OCI-LY1 (cell line): ENCODE measurements around the gene ZC3H13.

ENCODE experiments used
- H2AFZ ChIP-seq: fragments of 200-600 bp; sonication (generic), shearing (Covaris generic); 2 replicates; pipeline ENCODE4 v1.6.0; 2014; ENCODE audit warnings: antibody characterized with exemption, mild to moderate bottlenecking, low read length
- H3F3A ChIP-seq: fragments of 200-600 bp; sonication (generic), shearing (Covaris generic); 2 replicates; pipeline ENCODE4 v1.6.0; 2014; ENCODE audit warnings: mild to moderate bottlenecking, antibody characterized with exemption, low read length, moderate library complexity; ENCODE audit not compliant: insufficient read depth
- H3K27ac ChIP-seq: fragments of 200-600 bp; sonication (generic); 2 replicates; pipeline ENCODE4 v1.5.1; 2014; ENCODE audit warnings: low read length, mixed run types, mild to moderate bottlenecking, low read depth; ENCODE audit not compliant: poor library complexity, severe bottlenecking
- H3K27me3 ChIP-seq: fragments of 200-600 bp; sonication (generic); 2 replicates; pipeline ENCODE4 v1.6.0; 2014; ENCODE audit warnings: antibody characterized with exemption, mild to moderate bottlenecking, low read length, moderate library complexity; ENCODE audit not compliant: insufficient read depth
- H3K36me3 ChIP-seq: fragments of 200-600 bp; sonication (generic); 2 replicates; pipeline ENCODE4 v1.6.1; 2014; ENCODE audit warnings: mild to moderate bottlenecking, antibody characterized with exemption, low read length, moderate library complexity, mixed read lengths; ENCODE audit not compliant: insufficient read depth
- H3K4me1 ChIP-seq: fragments of 200-600 bp; sonication (generic); 2 replicates; pipeline ENCODE4 v1.5.1; 2014; ENCODE audit warnings: mild to moderate bottlenecking, low read length, moderate library complexity; ENCODE audit not compliant: insufficient read depth, severe bottlenecking
- H3K4me2 ChIP-seq: fragments of 200-600 bp; sonication (generic), shearing (Covaris generic); 2 replicates; pipeline ENCODE4 v1.6.1; 2014; ENCODE audit warnings: low read length
- H3K4me3 ChIP-seq: fragments of 200-600 bp; sonication (generic); 2 replicates; pipeline ENCODE4 v1.5.1; 2014; ENCODE audit warnings: low read length, low read depth, mild to moderate bottlenecking, mixed read lengths; ENCODE audit not compliant: poor library complexity, severe bottlenecking
- H3K79me2 ChIP-seq: fragments of 200-600 bp; shearing (Covaris generic); 2 replicates; pipeline ENCODE4 v1.6.1; 2016; ENCODE audit warnings: mixed run types, low read length, mixed read lengths; ENCODE audit not compliant: insufficient read depth
- H3K9ac ChIP-seq: fragments of 200-600 bp; sonication (generic), shearing (Covaris generic); 2 replicates; pipeline ENCODE4 v1.6.1; 2014; ENCODE audit warnings: mild to moderate bottlenecking, low read length, mixed read lengths
- H3K9me2 ChIP-seq: fragments of 200-600 bp; sonication (generic), shearing (Covaris generic); 2 replicates; pipeline ENCODE4 v1.6.1; 2014; ENCODE audit warnings: low read depth, mild to moderate bottlenecking, low read length, mixed read lengths
- H3K9me3 ChIP-seq: fragments of 200-600 bp; shearing (Covaris generic); 2 replicates; pipeline ENCODE4 v1.6.1; 2014; ENCODE audit warnings: low read length, mixed read lengths
- H4K20me1 ChIP-seq: fragments of 200-600 bp; sonication (generic), shearing (Covaris generic); 2 replicates; pipeline ENCODE4 v1.6.0; 2016; ENCODE audit warnings: mild to moderate bottlenecking, low read length; ENCODE audit not compliant: insufficient read depth
- EZH2 ChIP-seq: fragments of 200-600 bp; sonication (generic), shearing (Covaris generic); IDR thresholded peaks from 2 replicates; pipeline ENCODE4 v1.8.0; 2017; ENCODE audit warnings: borderline replicate concordance, mixed run types, mild to moderate bottlenecking, antibody characterized with exemption, low read length, moderate library complexity, mixed read lengths
- TF ChIP-seq, protein P1 (sequence below): fragments of 200-600 bp; sonication (generic), shearing (Covaris generic); IDR thresholded peaks from 2 replicates; pipeline ENCODE4 v1.5.1; 2017; ENCODE audit warnings: mild to moderate bottlenecking, antibody characterized with exemption, low read length, moderate library complexity, mixed read lengths

ZC3H13 gene

DNA sequence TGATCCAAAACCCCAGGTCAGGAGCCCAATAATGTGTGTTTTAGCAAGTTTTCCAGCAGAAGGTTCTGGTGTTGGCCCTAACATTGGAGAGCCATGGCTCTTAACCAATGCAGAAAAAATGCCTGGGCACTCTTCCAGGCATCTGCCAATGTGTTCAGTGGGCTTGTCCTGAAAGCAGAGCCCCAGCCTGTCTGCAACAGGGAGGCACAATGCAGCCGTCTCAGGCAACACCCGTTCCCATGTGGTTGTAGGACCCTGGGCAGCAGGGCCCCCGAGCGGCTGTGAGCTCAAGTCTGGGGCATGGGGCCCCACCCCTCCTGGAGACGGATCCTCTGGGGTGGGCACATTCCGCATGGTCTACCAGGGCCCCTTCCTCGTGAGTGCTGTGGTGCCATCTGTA, 142.9 kb downstream of the ZC3H13 start:
- Histone ChIP-seq H3K9me3 (no peaks in the 10 kb centered on the region), H3K36me3 (no peaks in the 10 kb centered on the region), H3K9me2 (no peaks in the 10 kb centered on the region), H4K20me1 (no peaks in the 10 kb centered on the region), H3K4me2 (no peak overlapping the region), H3F3A (no peaks in the 10 kb centered on the region), H2AFZ (no peak overlapping the region), H3K27ac (no peak overlapping the region), H3K79me2 (no peaks in the 10 kb centered on the region), H3K4me3 (no peak overlapping the region), H3K27me3 (no peaks in the 10 kb centered on the region), H3K4me1 (no peaks in the 10 kb centered on the region), H3K9ac (no peak overlapping the region)
- no peak for TF ChIP-seq EZH2
- TF ChIP-seq, protein P1, sequence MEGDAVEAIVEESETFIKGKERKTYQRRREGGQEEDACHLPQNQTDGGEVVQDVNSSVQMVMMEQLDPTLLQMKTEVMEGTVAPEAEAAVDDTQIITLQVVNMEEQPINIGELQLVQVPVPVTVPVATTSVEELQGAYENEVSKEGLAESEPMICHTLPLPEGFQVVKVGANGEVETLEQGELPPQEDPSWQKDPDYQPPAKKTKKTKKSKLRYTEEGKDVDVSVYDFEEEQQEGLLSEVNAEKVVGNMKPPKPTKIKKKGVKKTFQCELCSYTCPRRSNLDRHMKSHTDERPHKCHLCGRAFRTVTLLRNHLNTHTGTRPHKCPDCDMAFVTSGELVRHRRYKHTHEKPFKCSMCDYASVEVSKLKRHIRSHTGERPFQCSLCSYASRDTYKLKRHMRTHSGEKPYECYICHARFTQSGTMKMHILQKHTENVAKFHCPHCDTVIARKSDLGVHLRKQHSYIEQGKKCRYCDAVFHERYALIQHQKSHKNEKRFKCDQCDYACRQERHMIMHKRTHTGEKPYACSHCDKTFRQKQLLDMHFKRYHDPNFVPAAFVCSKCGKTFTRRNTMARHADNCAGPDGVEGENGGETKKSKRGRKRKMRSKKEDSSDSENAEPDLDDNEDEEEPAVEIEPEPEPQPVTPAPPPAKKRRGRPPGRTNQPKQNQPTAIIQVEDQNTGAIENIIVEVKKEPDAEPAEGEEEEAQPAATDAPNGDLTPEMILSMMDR: no peak

DNA sequence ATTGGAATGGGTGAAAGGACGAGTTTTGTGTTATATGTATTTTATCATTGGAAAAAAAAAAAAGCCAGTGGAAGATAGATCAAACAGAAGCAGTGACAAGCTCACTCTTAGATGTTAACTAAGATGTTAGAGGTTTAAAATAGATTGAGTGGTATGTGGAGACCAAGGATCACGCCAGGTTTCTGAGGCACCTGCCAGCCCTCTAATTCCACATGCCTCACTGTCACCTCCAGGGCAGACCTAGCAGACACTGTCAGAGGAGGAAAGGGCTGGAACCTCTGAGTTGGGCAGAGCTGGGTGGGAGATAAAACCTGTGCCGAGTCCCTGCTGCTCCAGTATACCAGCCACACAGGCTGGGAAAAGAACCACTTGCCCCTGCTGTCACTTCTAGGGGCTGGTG, 143.5 kb downstream of the ZC3H13 start:
- no peak overlapping the region for H3K27ac ChIP-seq
- TF ChIP-seq EZH2: no peak
- TF ChIP-seq, protein P1: no peak
- no peaks in the 10 kb centered on the region for H3K27me3 ChIP-seq
- no peaks in the 10 kb centered on the region for H3K9me3 ChIP-seq
- H3K36me3 ChIP-seq: no peaks in the 10 kb centered on the region
- no peak overlapping the region for H3K4me3 ChIP-seq
- H3K79me2 ChIP-seq: no peaks in the 10 kb centered on the region
- H2AFZ ChIP-seq: no peak overlapping the region
- no peaks in the 10 kb centered on the region for H3F3A ChIP-seq
- H3K9me2 ChIP-seq: no peaks in the 10 kb centered on the region
- no peaks in the 10 kb centered on the region for H3K4me1 ChIP-seq
- no peaks in the 10 kb centered on the region for H4K20me1 ChIP-seq
- no peak overlapping the region for H3K9ac ChIP-seq
- no peak overlapping the region for H3K4me2 ChIP-seq

DNA sequence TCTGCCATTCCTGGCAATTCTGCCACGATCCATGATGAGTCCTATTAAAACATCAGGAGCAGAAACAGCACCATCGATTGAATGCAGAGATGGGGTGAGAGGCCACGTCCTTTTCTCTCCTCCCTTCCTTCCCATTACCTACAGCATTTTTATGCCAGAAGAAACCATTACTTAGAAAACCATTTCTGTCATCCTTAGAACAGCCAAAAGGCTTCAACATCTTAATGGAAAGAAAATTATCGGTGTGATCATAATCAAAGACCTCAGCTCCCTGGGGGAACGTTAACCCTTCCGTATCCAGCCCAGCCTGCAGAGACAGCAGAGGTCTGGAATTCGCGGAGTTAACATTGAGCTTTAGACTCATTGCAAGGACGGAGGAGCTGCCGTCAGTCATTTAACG, 145.0 kb downstream of the ZC3H13 start:
- TF ChIP-seq, protein P1: no peak
- no peak for TF ChIP-seq EZH2
- no peak overlapping the region for H3K27ac ChIP-seq

More for the DNA sequence above, 145.0 kb downstream of the ZC3H13 start:
- H3K9me2 ChIP-seq: no peaks in the 10 kb centered on the region
- H3K9me3 ChIP-seq: no peaks in the 10 kb centered on the region
- H3K36me3 ChIP-seq: no peaks in the 10 kb centered on the region
- no peak overlapping the region for H3K9ac ChIP-seq
- no peak overlapping the region for H3K4me2 ChIP-seq
- H3K79me2 ChIP-seq: no peaks in the 10 kb centered on the region
- no peak overlapping the region for H3K4me3 ChIP-seq
- no peaks in the 10 kb centered on the region for H4K20me1 ChIP-seq
- no peaks in the 10 kb centered on the region for H3F3A ChIP-seq
- no peaks in the 10 kb centered on the region for H3K27me3 ChIP-seq
- H2AFZ ChIP-seq: no peak overlapping the region
- H3K4me1 ChIP-seq: no peaks in the 10 kb centered on the region
